BE2C (cell line): Measurements from ENCODE around the gene DSG2.

Experiments
- DNase-seq: peaks from one replicate; pipeline ENCODE4 v3.0.0-alpha.2; 2020
- H3K27me3 ChIP-seq: fragments of 250-450 bp; sonication (Bioruptor Pico); 2 replicates; pipeline ENCODE4 v1.5.1; 2020; ENCODE audit warnings: mild to moderate bottlenecking
- H3K36me3 ChIP-seq: fragments of 250-450 bp; sonication (Bioruptor Pico); 2 replicates; pipeline ENCODE4 v1.5.1; 2020; ENCODE audit warnings: mild to moderate bottlenecking
- H3K4me1 ChIP-seq: fragments of 250-450 bp; sonication (Bioruptor Pico); 2 replicates; pipeline ENCODE4 v1.5.1; 2020
- H3K4me3 ChIP-seq: 2 replicates; pipeline ENCODE4 v1.5.1; 2011; ENCODE audit warnings: low read depth, low read length
- H3K9me3 ChIP-seq: fragments of 250-450 bp; sonication (Bioruptor Pico); 2 replicates; pipeline ENCODE4 v1.5.1; 2020
- CTCF ChIP-seq: IDR thresholded peaks from 2 replicates; pipeline ENCODE4 v1.5.1; 2012; ENCODE audit warnings: mild to moderate bottlenecking, low read depth, low read length

DSG2 gene

GRCh38 chr18:31538837-31539236 lies 40.9 kb downstream of the DSG2 start:
- DNase-seq: no peak
- H3K4me3 ChIP-seq: no peak overlapping the region
- H3K4me1 ChIP-seq: no peaks in the 10 kb centered on the region
- H3K27me3 ChIP-seq: no peaks in the 10 kb centered on the region
- TF ChIP-seq CTCF: no peak
- H3K36me3 ChIP-seq: no peaks in the 10 kb centered on the region
- H3K9me3 ChIP-seq: no peaks in the 10 kb centered on the region

GRCh38 chr18:31546476-31546875 lies 48.5 kb downstream of the DSG2 start:
- Histone ChIP-seq H3K9me3 (no peaks in the 10 kb centered on the region), H3K4me1 (no peaks in the 10 kb centered on the region), H3K36me3 (no peaks in the 10 kb centered on the region), H3K27me3 (no peaks in the 10 kb centered on the region), H3K4me3 (no peak overlapping the region)
- peak; percentile 8 for DNase-seq
- TF ChIP-seq CTCF: no peak

GRCh38 chr18:31548853-31549252 lies 50.9 kb downstream of the DSG2 start:
- no peak for DNase-seq
- no peaks in the 10 kb centered on the region for H3K9me3 ChIP-seq
- H3K4me3 ChIP-seq: no peak overlapping the region
- no peaks in the 10 kb centered on the region for H3K36me3 ChIP-seq
- no peaks in the 10 kb centered on the region for H3K27me3 ChIP-seq
- TF ChIP-seq CTCF: no peak
- H3K4me1 ChIP-seq: no peaks in the 10 kb centered on the region

- Histone ChIP-seq H3K4me1 (no peaks in the 10 kb centered on the region), H3K9me3 (no peaks in the 10 kb centered on the region), H3K36me3 (no peaks in the 10 kb centered on the region)
These were observed 51.4 kb downstream of the DSG2 start for GRCh38 chr18:31549416-31549815.

GRCh38 chr18:31551883-31552282 lies 53.9 kb downstream of the DSG2 start:
- Histone ChIP-seq H3K4me3 (no peak overlapping the region), H3K4me1 (no peaks in the 10 kb centered on the region), H3K36me3 (no peaks in the 10 kb centered on the region), H3K9me3 (no peaks in the 10 kb centered on the region), H3K27me3 (no peaks in the 10 kb centered on the region)
- TF ChIP-seq CTCF: no peak
- DNase-seq: no peak

More at GRCh38 chr18:31549416-31549815, 51.4 kb downstream of the DSG2 start:
- Histone ChIP-seq H3K4me3 (no peak overlapping the region), H3K27me3 (no peaks in the 10 kb centered on the region)
- no peak for DNase-seq
- TF ChIP-seq CTCF: no peak

- H3K36me3 ChIP-seq: no peaks in the 10 kb centered on the region
- no peak for DNase-seq
- no peak for TF ChIP-seq CTCF
- H3K27me3 ChIP-seq: no peaks in the 10 kb centered on the region
- no peaks in the 10 kb centered on the region for H3K4me1 ChIP-seq
- H3K4me3 ChIP-seq: no peak overlapping the region
- H3K9me3 ChIP-seq: no peaks in the 10 kb centered on the region
These were observed 55.8 kb downstream of the DSG2 start for GRCh38 chr18:31553800-31554199.
